ENCODE results near the gene NSDHL.
"Not testable (repeated sequence)": the region's sequence is repeated elsewhere in the genome, so short reads cannot be mapped to it uniquely, and the experiment has no call there.

Gene NSDHL

DNA sequence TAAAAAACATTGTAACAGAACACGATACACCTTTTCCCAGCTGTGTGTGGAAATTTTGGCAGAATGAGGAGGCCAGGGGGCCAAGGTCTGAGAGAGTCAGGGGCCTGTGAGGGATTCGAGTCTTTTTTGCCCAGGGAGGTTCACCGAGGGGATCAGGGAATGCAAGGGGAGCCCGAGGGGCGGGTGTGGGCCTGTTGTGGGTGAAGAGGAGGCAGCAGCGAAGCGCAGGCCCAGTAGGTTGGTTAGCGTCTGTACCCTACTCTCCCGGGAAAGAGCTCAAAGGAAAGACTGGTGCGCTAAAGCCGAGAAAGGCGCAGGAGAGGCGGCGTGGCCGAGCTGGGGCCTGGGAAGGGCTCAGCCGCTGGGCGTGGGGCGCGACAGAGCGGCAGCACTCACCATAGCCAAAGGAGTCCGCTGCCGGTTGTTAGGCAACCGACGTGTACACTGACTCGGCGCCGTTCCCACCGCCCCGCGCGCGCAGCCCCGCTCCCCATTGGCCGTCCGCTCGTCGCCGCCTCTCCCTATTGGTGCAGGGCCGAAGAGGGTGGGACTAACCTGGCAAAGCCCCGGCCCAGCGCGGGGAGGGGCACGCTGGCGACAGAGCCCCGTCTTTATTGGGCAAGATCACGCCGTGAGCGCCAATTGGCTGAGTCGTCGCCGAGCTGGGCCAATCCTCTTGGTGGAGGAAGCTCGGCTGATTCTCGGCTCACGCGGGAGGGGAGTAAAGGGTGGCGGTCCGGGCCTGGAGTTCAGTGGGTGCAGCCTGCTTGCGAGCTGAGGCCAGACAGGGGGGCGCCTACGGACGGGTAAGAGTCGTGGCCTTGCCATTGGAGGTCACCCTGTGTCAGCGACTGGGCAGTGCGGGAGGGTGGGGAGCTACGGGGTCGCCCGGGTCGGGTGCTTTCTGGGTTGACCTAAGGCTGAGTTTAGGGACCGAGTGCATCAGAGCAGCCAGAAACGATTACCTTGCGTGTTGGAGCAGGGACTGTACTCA, at the start of gene NSDHL, which contains the start of gene CETN2:
Gene NSDHL, plus strand, starts transcription at position 752 of the 994 bp plus-strand sequence. CDS start 15,262 bp downstream, outside the sequence.
Gene CETN2, minus strand, starts transcription at position 446 of the 994 bp plus-strand sequence. Its CDS starts 47 bp downstream, at position 399.
- Histone ChIP-seq H3K36me3 (ENCODE audit: control insufficient read depth in 5 of 5, insufficient read depth in 5 of 5, low read length in 5 of 5) (peaks cover 0 to 17% (median 5%) of the 10 kb centered on the region in 5 donors), H3K9me3 (ENCODE audit: control insufficient read depth in 5 of 5, low read length in 5 of 5) (peaks cover 0 to 5% (median 0%) of the 10 kb centered on the region in 5 donors), H3K27me3 (ENCODE audit: control insufficient read depth in 5 of 5, insufficient read depth in 4 of 5, low read length in 5 of 5) (peaks cover 0 to 3% (median 0%) of the 10 kb centered on the region in 5 donors), H3K27ac (ENCODE audit: low read depth, low read length) (peak within 1 kb of the TSS; percentile 65), H3K4me1 (ENCODE audit: control insufficient read depth in 5 of 5, insufficient read depth in 5 of 5, low read length in 5 of 5) (peaks cover 2 to 32% (median 19%) of the 10 kb centered on the region in 5 donors), H3K9ac (ENCODE audit: low read length in 5 of 5) (peak within 1 kb of the TSS; percentile 76 to 84 (median 81)), H3K4me3 (ENCODE audit: low read depth in 1 of 5, low read length in 5 of 5) (peak within 1 kb of the TSS; percentile 64 to 89 (median 75))

DNA sequence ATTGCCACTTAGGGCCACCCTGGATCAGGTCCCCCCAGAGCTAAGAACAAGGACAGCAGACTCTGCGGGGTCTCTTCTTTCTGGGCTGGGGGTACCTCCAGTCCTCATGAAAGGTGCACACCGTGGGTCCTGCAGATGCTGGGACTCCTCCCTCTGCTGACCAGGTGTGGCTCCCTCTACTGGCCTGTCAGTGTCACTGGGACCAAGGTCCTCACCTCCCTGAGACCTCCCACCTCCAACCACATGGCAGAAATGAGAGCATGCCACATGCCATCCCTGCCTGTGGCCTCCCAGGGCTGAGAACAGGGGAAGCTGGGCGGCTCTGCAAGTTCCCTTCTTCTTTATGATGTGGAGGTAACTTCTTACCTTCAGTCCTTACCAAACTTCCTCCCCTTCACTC, 43.8 kb upstream of the NSDHL start:
- H3K27me3 ChIP-seq (ENCODE audit: control insufficient read depth in 5 of 5, insufficient read depth in 4 of 5, low read length in 5 of 5); H3K4me1 ChIP-seq (ENCODE audit: control insufficient read depth in 5 of 5, insufficient read depth in 5 of 5, low read length in 5 of 5); H3K4me3 ChIP-seq (ENCODE audit: low read depth in 1 of 5, low read length in 5 of 5); H3K27ac ChIP-seq (ENCODE audit: low read depth, low read length); H3K9ac ChIP-seq (ENCODE audit: low read length in 5 of 5); H3K9me3 ChIP-seq (ENCODE audit: control insufficient read depth in 5 of 5, low read length in 5 of 5); H3K36me3 ChIP-seq (ENCODE audit: control insufficient read depth in 5 of 5, insufficient read depth in 5 of 5, low read length in 5 of 5): not testable (repeated sequence)

DNA sequence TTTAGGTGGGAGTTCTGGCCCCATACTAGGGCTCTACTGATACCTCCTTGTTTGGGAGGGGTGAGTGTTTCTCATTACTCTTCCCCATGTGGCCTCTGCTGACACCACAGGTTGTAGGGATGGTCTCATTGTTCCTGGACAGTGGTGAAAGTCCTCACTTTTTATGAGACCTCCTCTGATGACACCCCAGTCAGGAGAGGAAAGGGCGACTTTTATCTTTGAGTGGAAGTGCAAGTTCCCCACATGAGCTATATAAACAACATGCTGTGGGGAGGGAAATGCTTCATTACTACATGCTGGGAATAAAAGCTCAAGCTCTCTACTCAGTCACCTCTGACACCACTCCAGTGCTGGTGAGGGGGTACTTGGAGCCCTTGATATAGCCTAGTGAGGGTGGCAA, 31.9 kb upstream of the NSDHL start:
- peaks cover 0 to 5% (median 3%) of the 10 kb centered on the region in 5 donors for H3K27me3 ChIP-seq (ENCODE audit: control insufficient read depth in 5 of 5, insufficient read depth in 4 of 5, low read length in 5 of 5)

DNA sequence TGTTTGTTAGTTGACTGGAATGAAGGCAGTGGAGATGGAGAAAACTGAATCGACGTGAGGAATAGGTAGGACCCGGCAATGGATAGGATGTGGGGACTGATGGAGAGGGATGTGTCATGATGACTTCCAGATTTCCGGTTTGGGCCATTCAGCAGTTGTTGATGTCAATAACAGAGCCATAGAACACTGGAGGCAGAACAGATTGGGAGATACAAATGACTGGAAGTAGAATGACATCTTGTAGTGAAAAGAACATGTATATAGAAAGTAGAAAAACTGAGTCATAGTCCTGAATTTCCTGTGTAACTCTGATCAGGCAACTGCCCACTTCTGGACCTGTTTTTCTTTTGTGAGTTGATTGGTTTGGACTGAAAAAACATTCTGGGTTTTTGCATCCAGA, 24.8 kb upstream of the NSDHL start:
- peaks cover 0 to 2% (median 0%) of the 10 kb centered on the region in 5 donors for H3K9me3 ChIP-seq (ENCODE audit: control insufficient read depth in 5 of 5, low read length in 5 of 5)
- H3K27me3 ChIP-seq (ENCODE audit: control insufficient read depth in 5 of 5, insufficient read depth in 4 of 5, low read length in 5 of 5) = peaks cover 0 to 13% (median 9%) of the 10 kb centered on the region in 5 donors

More for the DNA sequence above, 31.9 kb upstream of the NSDHL start:
- H3K27ac ChIP-seq (ENCODE audit: low read depth, low read length) = no peak overlapping the region
- no peaks in the 10 kb centered on the region for H3K36me3 ChIP-seq (ENCODE audit: control insufficient read depth in 5 of 5, insufficient read depth in 5 of 5, low read length in 5 of 5)
- H3K4me1 ChIP-seq (ENCODE audit: control insufficient read depth in 5 of 5, insufficient read depth in 5 of 5, low read length in 5 of 5) = no peaks in the 10 kb centered on the region
- H3K9ac ChIP-seq (ENCODE audit: low read length in 5 of 5) = no peak overlapping the region
- H3K4me3 ChIP-seq (ENCODE audit: low read depth in 1 of 5, low read length in 5 of 5) = no peak overlapping the region
- peaks cover 0 to 2% (median 0%) of the 10 kb centered on the region in 5 donors for H3K9me3 ChIP-seq (ENCODE audit: control insufficient read depth in 5 of 5, low read length in 5 of 5)

DNA sequence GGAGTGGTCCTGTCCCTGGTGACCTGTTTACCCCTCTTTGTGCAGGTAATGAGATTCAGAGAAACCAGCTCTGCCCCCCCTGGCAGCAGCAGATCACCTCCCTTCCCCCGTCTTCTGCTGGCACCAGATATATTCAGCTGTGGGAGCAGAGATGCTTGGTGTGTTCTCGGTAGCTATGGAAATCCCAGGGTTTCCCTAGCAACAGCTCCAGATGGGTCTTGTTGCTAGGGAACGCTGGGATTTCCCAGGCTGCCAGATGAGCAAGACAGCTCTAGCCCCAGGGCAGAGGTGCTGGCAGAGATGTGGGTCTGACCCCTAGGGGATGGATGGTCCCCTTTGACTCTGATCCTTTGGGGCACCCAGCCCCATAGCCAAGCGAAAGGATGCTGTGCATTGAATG, 20.5 kb upstream of the NSDHL start:
- no peaks in the 10 kb centered on the region for H3K4me1 ChIP-seq (ENCODE audit: control insufficient read depth in 5 of 5, insufficient read depth in 5 of 5, low read length in 5 of 5)

More for the DNA sequence above, 24.8 kb upstream of the NSDHL start:
- no peak overlapping the region for H3K4me3 ChIP-seq (ENCODE audit: low read depth in 1 of 5, low read length in 5 of 5)
- no peak overlapping the region for H3K9ac ChIP-seq (ENCODE audit: low read length in 5 of 5)
- H3K4me1 ChIP-seq (ENCODE audit: control insufficient read depth in 5 of 5, insufficient read depth in 5 of 5, low read length in 5 of 5) = no peaks in the 10 kb centered on the region
- no peak overlapping the region for H3K27ac ChIP-seq (ENCODE audit: low read depth, low read length)
- H3K36me3 ChIP-seq (ENCODE audit: control insufficient read depth in 5 of 5, insufficient read depth in 5 of 5, low read length in 5 of 5) = no peaks in the 10 kb centered on the region

DNA sequence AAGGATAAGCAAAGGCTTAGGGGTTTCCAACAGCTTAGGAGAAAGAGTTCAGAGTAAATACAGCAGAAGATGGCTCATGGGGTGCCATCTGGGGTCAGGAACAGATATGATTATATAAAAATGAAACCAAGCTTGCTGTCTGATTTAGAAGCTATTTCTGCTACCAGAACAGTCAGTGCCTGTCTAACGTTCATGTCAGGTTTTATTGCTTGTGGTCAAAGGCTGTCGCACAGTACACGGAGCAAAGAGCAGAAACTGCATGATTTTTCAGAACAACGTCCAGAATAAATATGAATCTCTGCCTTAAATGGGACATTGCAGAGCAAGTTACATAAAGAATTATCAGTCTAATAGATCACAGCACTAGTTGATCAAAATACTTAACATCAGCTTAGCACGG, 17.7 kb upstream of the NSDHL start:
- Histone ChIP-seq H3K27ac (ENCODE audit: low read depth, low read length) (no peak overlapping the region), H3K9ac (ENCODE audit: low read length in 5 of 5) (no peak overlapping the region), H3K4me3 (ENCODE audit: low read depth in 1 of 5, low read length in 5 of 5) (no peak overlapping the region), H3K9me3 (ENCODE audit: control insufficient read depth in 5 of 5, low read length in 5 of 5) (no peaks in the 10 kb centered on the region), H3K36me3 (ENCODE audit: control insufficient read depth in 5 of 5, insufficient read depth in 5 of 5, low read length in 5 of 5) (no peaks in the 10 kb centered on the region), H3K4me1 (ENCODE audit: control insufficient read depth in 5 of 5, insufficient read depth in 5 of 5, low read length in 5 of 5) (no peaks in the 10 kb centered on the region), H3K27me3 (ENCODE audit: control insufficient read depth in 5 of 5, insufficient read depth in 4 of 5, low read length in 5 of 5) (peaks cover 3 to 23% (median 12%) of the 10 kb centered on the region in 5 donors)

More for the DNA sequence above, 20.5 kb upstream of the NSDHL start:
- H3K27ac ChIP-seq (ENCODE audit: low read depth, low read length) = no peak overlapping the region
- peaks cover 3 to 28% (median 12%) of the 10 kb centered on the region in 5 donors for H3K27me3 ChIP-seq (ENCODE audit: control insufficient read depth in 5 of 5, insufficient read depth in 4 of 5, low read length in 5 of 5)
- no peak overlapping the region for H3K4me3 ChIP-seq (ENCODE audit: low read depth in 1 of 5, low read length in 5 of 5)
- no peak overlapping the region for H3K9ac ChIP-seq (ENCODE audit: low read length in 5 of 5)
- no peaks in the 10 kb centered on the region for H3K9me3 ChIP-seq (ENCODE audit: control insufficient read depth in 5 of 5, low read length in 5 of 5)
- no peaks in the 10 kb centered on the region for H3K36me3 ChIP-seq (ENCODE audit: control insufficient read depth in 5 of 5, insufficient read depth in 5 of 5, low read length in 5 of 5)

DNA sequence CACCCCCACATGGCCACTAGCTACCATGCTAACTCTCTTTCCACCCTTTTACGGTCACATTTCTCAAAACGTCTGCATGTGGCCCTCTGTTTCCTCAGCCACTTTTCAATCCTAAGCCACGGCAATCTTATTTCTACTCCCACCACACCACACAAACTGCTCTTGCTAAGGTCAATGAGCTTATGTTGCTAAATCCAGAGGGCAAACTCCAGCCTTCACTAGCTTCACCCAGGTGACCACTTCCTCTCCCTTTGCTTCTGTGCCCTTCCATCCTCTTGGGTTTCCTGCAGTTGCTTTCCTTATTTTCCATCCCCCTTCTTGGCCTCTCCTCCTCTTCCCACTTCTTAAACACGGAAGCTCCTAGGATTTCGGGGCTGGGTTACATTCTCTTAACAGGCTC, 16.8 kb upstream of the NSDHL start:
- H3K4me3 ChIP-seq (ENCODE audit: low read depth in 1 of 5, low read length in 5 of 5) = no peak overlapping the region
- H3K9me3 ChIP-seq (ENCODE audit: control insufficient read depth in 5 of 5, low read length in 5 of 5) = no peaks in the 10 kb centered on the region
- no peak overlapping the region for H3K27ac ChIP-seq (ENCODE audit: low read depth, low read length)
- peaks cover 3 to 23% (median 12%) of the 10 kb centered on the region in 5 donors for H3K27me3 ChIP-seq (ENCODE audit: control insufficient read depth in 5 of 5, insufficient read depth in 4 of 5, low read length in 5 of 5)
- H3K36me3 ChIP-seq (ENCODE audit: control insufficient read depth in 5 of 5, insufficient read depth in 5 of 5, low read length in 5 of 5) = no peaks in the 10 kb centered on the region
- H3K4me1 ChIP-seq (ENCODE audit: control insufficient read depth in 5 of 5, insufficient read depth in 5 of 5, low read length in 5 of 5) = no peaks in the 10 kb centered on the region
- H3K9ac ChIP-seq (ENCODE audit: low read length in 5 of 5) = no peak overlapping the region

DNA sequence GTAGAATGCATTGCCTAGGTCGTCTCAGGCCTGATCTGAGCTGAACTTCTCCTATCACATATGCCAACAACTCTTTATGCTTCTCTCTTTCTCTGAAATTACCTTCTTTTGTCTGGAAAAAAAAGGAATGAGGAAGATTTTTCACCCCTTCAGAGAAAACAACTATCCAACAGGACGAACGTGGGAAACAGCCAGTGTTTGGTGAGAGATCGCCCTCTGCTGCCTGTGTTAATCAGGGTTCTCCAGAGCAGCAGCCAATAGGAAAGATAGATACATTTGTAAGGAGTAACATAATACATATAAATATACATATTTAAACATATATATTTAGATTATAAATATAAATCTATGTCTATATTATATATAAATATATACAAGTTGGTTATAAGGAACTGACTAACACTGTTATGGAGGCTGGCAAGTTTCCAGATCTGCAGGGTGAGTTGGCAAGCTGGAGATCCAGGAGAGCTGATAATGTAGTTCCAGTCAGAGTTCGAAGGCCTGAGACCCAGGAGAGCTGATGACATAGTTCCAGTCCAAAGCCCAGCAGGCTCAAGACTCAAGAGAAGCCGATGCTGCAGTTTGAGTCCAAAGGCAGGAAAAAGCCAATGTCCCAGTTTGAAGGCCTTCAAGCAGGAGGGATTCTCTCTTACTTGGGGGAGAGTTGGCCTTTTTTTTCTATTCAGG, 13.6 kb upstream of the NSDHL start:
- H3K27ac ChIP-seq (ENCODE audit: low read depth, low read length) = no peak overlapping the region
- H3K27me3 ChIP-seq (ENCODE audit: control insufficient read depth in 5 of 5, insufficient read depth in 4 of 5, low read length in 5 of 5) = peaks cover 4 to 10% (median 6%) of the 10 kb centered on the region in 5 donors

DNA sequence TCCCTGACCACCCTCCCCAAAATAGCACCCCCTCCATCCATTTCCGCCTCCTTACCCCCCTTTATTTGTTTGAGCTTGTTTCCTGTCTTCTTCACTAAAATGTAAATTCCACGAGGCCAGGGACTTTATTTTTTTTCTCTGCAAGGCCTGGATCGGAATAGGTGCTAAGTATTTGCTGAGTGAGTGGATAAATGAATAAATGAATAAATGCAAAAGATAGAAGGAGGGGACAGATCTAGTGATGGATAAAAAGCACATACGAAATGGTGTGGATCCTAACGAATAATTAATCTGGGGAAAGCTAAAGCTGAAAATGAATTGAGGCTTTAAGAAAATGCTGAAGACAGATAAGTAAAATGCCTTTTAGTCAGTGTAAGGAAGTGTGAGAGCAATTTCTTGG, 12.5 kb upstream of the NSDHL start:
- H3K27ac ChIP-seq (ENCODE audit: low read depth, low read length) = no peak overlapping the region
- H3K36me3 ChIP-seq (ENCODE audit: control insufficient read depth in 5 of 5, insufficient read depth in 5 of 5, low read length in 5 of 5) = no peaks in the 10 kb centered on the region
- peaks cover 9 to 13% (median 10%) of the 10 kb centered on the region in 5 donors for H3K27me3 ChIP-seq (ENCODE audit: control insufficient read depth in 5 of 5, insufficient read depth in 4 of 5, low read length in 5 of 5)
- no peak overlapping the region for H3K4me3 ChIP-seq (ENCODE audit: low read depth in 1 of 5, low read length in 5 of 5)
- H3K9ac ChIP-seq (ENCODE audit: low read length in 5 of 5) = no peak overlapping the region
- no peaks in the 10 kb centered on the region for H3K4me1 ChIP-seq (ENCODE audit: control insufficient read depth in 5 of 5, insufficient read depth in 5 of 5, low read length in 5 of 5)
- no peaks in the 10 kb centered on the region for H3K9me3 ChIP-seq (ENCODE audit: control insufficient read depth in 5 of 5, low read length in 5 of 5)

More for the DNA sequence above, 13.6 kb upstream of the NSDHL start:
- Histone ChIP-seq H3K36me3 (ENCODE audit: control insufficient read depth in 5 of 5, insufficient read depth in 5 of 5, low read length in 5 of 5) (no peaks in the 10 kb centered on the region), H3K4me3 (ENCODE audit: low read depth in 1 of 5, low read length in 5 of 5) (no peak overlapping the region), H3K4me1 (ENCODE audit: control insufficient read depth in 5 of 5, insufficient read depth in 5 of 5, low read length in 5 of 5) (no peaks in the 10 kb centered on the region), H3K9ac (ENCODE audit: low read length in 5 of 5) (no peak overlapping the region), H3K9me3 (ENCODE audit: control insufficient read depth in 5 of 5, low read length in 5 of 5) (no peaks in the 10 kb centered on the region)

Measured in subcutaneous abdominal adipose tissue (tissue), 5 donors.